SK-N-SH treated with all-trans-retinoic acid at 6 μM for 48 hours (cell line): ENCODE results near the gene KRT20.

Source experiments
- ATAC-seq: fragments of 200-7000 bp; cut with Tn5 transposase; 3 replicates; pipeline ENCODE4 v1.9.1; 2020; ENCODE audit warnings: mild to moderate bottlenecking, moderate library complexity
- ARNTL ChIP-seq: fragments of 450-650 bp; formaldehyde crosslinking; IDR thresholded peaks from 2 replicates; pipeline ENCODE4 v1.5.0; 2020; ENCODE audit warnings: low read depth, mild to moderate bottlenecking, moderate library complexity, borderline replicate concordance
- BACH2 ChIP-seq: fragments of 250-450 bp; sonication (Bioruptor Pico); IDR thresholded peaks from 2 replicates; pipeline ENCODE4 v1.9.0; 2021; ENCODE audit warnings: mild to moderate bottlenecking, borderline replicate concordance
- CREB5 ChIP-seq: fragments of 250-450 bp; sonication (Bioruptor Pico); IDR thresholded peaks from 2 replicates; pipeline ENCODE4 v1.5.1; 2020; ENCODE audit warnings: low read depth, mild to moderate bottlenecking, moderate library complexity
- CSDC2 ChIP-seq: fragments of 250-450 bp; sonication (Bioruptor Pico); IDR thresholded peaks from 2 replicates; pipeline ENCODE4 v1.5.0; 2020; ENCODE audit warnings: mild to moderate bottlenecking, moderate library complexity
- CSRNP3 ChIP-seq: fragments of 250-450 bp; sonication (Bioruptor Pico); IDR thresholded peaks from 2 replicates; pipeline ENCODE4 v1.5.1; 2021; ENCODE audit warnings: mild to moderate bottlenecking, moderate library complexity
- ESRRG ChIP-seq: fragments of 250-450 bp; sonication (Bioruptor Pico); IDR thresholded peaks from 2 replicates; pipeline ENCODE4 v1.6.1; 2021; ENCODE audit warnings: mild to moderate bottlenecking
- GLIS3 ChIP-seq: fragments of 250-450 bp; sonication (Bioruptor Pico); IDR thresholded peaks from 2 replicates; pipeline ENCODE4 v1.5.0; 2020; ENCODE audit warnings: mild to moderate bottlenecking, moderate library complexity
- ISL1 ChIP-seq: fragments of 250-450 bp; sonication (Bioruptor Pico); IDR thresholded peaks from 2 replicates; pipeline ENCODE4 v2.1.2; 2022; ENCODE audit warnings: mild to moderate bottlenecking, moderate library complexity
- OSR1 ChIP-seq: fragments of 250-450 bp; sonication (Bioruptor Pico); IDR thresholded peaks from 2 replicates; pipeline ENCODE4 v1.8.0; 2022; ENCODE audit warnings: moderate library complexity, mild to moderate bottlenecking, inconsistent platforms
- POU6F1 ChIP-seq: fragments of 250-450 bp; sonication (Bioruptor Pico); IDR thresholded peaks from 2 replicates; pipeline ENCODE4 v1.8.0; 2021; ENCODE audit warnings: low read depth, mild to moderate bottlenecking, moderate library complexity, borderline replicate concordance
- PPARA ChIP-seq: fragments of 250-450 bp; sonication (Bioruptor Pico); IDR thresholded peaks from 2 replicates; pipeline ENCODE4 v1.5.0; 2020; ENCODE audit warnings: mild to moderate bottlenecking, borderline replicate concordance
- RARB ChIP-seq: fragments of 250-450 bp; sonication (Bioruptor Pico); IDR thresholded peaks from 2 replicates; pipeline ENCODE4 v1.8.0; 2021; ENCODE audit warnings: mild to moderate bottlenecking, moderate library complexity
- SNAI2 ChIP-seq: fragments of 250-450 bp; sonication (Bioruptor Pico); IDR thresholded peaks from 2 replicates; pipeline ENCODE4 v1.5.0; 2020; ENCODE audit warnings: mild to moderate bottlenecking, moderate library complexity
- TCF4 ChIP-seq: fragments of 250-450 bp; sonication (Bioruptor Pico); IDR thresholded peaks from 2 replicates; pipeline ENCODE4 v1.8.0; 2021; ENCODE audit warnings: mild to moderate bottlenecking, moderate library complexity, borderline replicate concordance
- TOX ChIP-seq: fragments of 250-450 bp; sonication (Bioruptor Pico); IDR thresholded peaks from 2 replicates; pipeline ENCODE4 v1.8.0; 2021; ENCODE audit warnings: mild to moderate bottlenecking, moderate library complexity, borderline replicate concordance
- ZC3H10 ChIP-seq: fragments of 250-450 bp; sonication (Bioruptor Pico); IDR thresholded peaks from 2 replicates; pipeline ENCODE4 v1.5.1; 2021; ENCODE audit warnings: mild to moderate bottlenecking, moderate library complexity
- ZFP3 ChIP-seq: fragments of 250-450 bp; sonication (Bioruptor Pico); IDR thresholded peaks from 2 replicates; pipeline ENCODE4 v1.5.0; 2020; ENCODE audit warnings: mild to moderate bottlenecking, moderate library complexity
- ZFP30 ChIP-seq: fragments of 450-650 bp; formaldehyde crosslinking; IDR thresholded peaks from 2 replicates; pipeline ENCODE4 v1.5.0; 2022; ENCODE audit warnings: mild to moderate bottlenecking, moderate library complexity
- ZNF565 ChIP-seq: fragments of 450-650 bp; formaldehyde crosslinking; conservative IDR thresholded peaks from 2 replicates; pipeline ENCODE4 v1.5.0; 2020; ENCODE audit warnings: low read depth, mild to moderate bottlenecking, moderate library complexity
- ZNF8 ChIP-seq: fragments of 450-650 bp; formaldehyde crosslinking; IDR thresholded peaks from 2 replicates; pipeline ENCODE4 v1.5.0; 2020; ENCODE audit warnings: mild to moderate bottlenecking, moderate library complexity
- TF ChIP-seq, protein P1 (sequence below): fragments of 250-450 bp; sonication (Bioruptor Pico); IDR thresholded peaks from 2 replicates; pipeline ENCODE4 v1.5.0; 2020; ENCODE audit warnings: mild to moderate bottlenecking, moderate library complexity

Gene KRT20

GRCh38 chr17:40909351-40909750 is 24.3 kb upstream of the KRT20 start:
- peak; percentile 97 for ATAC-seq
- TF ChIP-seq ISL1 (CRISPR knock-in tag): 0 out of 2 replicates have a peak, but pooled peaks have one; percentile 28
- TF ChIP-seq ZNF565 (CRISPR knock-in tag): no peak

GRCh38 chr17:40906613-40907012 is 21.6 kb upstream of the KRT20 start:
- no peak for TF ChIP-seq OSR1 (CRISPR knock-in tag)
- no peak for TF ChIP-seq POU6F1 (CRISPR knock-in tag)
- TF ChIP-seq SNAI2 (CRISPR knock-in tag): no peak
- TF ChIP-seq ZNF8 (CRISPR knock-in tag): no peak
- TF ChIP-seq CSDC2 (CRISPR knock-in tag): no peak
- TF ChIP-seq GLIS3 (CRISPR knock-in tag): no peak
- TF ChIP-seq ZNF565 (CRISPR knock-in tag): no peak
- TF ChIP-seq ISL1 (CRISPR knock-in tag): no peak
- no peak for TF ChIP-seq ARNTL
- no peak for TF ChIP-seq ESRRG
- TF ChIP-seq PPARA (CRISPR knock-in tag): no peak
- no peak for TF ChIP-seq BACH2 (CRISPR knock-in tag)
- no peak for TF ChIP-seq CSRNP3 (CRISPR knock-in tag)
- TF ChIP-seq CREB5 (CRISPR knock-in tag): no peak
- no peak for TF ChIP-seq TOX
- TF ChIP-seq ZC3H10 (CRISPR knock-in tag): no peak
- TF ChIP-seq, protein P1, sequence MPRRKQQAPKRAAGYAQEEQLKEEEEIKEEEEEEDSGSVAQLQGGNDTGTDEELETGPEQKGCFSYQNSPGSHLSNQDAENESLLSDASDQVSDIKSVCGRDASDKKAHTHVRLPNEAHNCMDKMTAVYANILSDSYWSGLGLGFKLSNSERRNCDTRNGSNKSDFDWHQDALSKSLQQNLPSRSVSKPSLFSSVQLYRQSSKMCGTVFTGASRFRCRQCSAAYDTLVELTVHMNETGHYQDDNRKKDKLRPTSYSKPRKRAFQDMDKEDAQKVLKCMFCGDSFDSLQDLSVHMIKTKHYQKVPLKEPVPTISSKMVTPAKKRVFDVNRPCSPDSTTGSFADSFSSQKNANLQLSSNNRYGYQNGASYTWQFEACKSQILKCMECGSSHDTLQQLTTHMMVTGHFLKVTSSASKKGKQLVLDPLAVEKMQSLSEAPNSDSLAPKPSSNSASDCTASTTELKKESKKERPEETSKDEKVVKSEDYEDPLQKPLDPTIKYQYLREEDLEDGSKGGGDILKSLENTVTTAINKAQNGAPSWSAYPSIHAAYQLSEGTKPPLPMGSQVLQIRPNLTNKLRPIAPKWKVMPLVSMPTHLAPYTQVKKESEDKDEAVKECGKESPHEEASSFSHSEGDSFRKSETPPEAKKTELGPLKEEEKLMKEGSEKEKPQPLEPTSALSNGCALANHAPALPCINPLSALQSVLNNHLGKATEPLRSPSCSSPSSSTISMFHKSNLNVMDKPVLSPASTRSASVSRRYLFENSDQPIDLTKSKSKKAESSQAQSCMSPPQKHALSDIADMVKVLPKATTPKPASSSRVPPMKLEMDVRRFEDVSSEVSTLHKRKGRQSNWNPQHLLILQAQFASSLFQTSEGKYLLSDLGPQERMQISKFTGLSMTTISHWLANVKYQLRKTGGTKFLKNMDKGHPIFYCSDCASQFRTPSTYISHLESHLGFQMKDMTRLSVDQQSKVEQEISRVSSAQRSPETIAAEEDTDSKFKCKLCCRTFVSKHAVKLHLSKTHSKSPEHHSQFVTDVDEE: no peak
- ATAC-seq: no peak

DNA sequence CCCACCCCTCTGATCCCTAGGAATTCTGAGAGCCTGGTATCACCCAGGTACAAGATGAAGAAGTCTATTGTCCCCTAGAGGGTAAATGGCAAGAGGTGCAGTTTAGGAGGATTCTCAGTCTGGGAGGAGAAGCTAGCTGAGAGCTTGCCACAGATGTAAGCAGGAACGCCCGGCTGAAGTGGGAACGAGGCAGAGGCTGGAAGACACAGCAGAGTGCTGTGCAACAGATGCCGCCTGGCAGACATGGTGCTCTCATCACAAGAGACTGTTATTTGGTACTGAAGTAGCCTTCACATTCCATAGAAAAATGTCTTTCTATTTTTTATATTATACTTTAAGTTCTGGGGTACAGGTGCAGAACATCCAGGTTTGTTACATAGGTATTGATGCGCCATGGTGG is 20.3 kb upstream of the KRT20 start:
- TF ChIP-seq TOX (no peak), PPARA (CRISPR knock-in tag) (no peak), ARNTL (no peak), SNAI2 (CRISPR knock-in tag) (no peak), ZFP3 (CRISPR knock-in tag) (no peak)
- ATAC-seq: no peak

DNA sequence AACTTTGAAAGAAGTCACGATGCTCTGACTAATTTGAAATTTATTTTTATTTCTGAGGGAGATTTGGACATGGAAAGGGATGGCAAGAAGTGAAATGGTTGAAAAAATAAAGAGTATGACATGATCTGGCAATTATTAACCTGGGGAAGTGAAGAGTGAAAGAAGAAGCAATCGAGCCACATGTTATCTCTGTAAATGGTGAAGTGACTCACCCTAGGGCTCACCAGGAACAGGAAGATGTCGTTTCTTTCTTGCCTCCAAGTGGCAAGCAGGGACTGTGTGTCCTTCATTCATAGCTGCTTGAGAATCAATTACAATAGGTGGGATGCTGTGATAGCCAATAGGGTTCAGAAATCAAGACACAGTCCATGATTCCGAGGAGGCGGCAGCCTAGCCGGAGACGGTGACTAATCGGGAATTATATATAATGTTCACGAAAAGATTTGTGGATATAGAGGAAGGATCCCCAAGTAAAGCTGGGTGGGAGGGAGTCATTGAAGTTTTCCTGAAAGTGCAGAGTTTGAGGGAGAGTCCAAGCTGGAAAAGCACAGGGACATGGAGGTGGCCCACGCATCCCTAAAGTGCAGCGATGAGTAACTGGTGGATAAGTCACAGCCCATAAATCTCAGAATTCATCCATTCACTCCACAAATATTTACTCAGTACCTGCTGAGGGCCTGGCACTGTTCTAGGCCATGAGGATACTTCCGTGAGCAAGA is 18.2 kb upstream of the KRT20 start:
- TF ChIP-seq BACH2 (CRISPR knock-in tag): no peak
- TF ChIP-seq POU6F1 (CRISPR knock-in tag): no peak
- no peak for TF ChIP-seq ZC3H10 (CRISPR knock-in tag)
- TF ChIP-seq SNAI2 (CRISPR knock-in tag): no peak
- TF ChIP-seq CSRNP3 (CRISPR knock-in tag): no peak
- TF ChIP-seq ISL1 (CRISPR knock-in tag): no peak
- no peak for TF ChIP-seq ZFP3 (CRISPR knock-in tag)
- TF ChIP-seq OSR1 (CRISPR knock-in tag): no peak
- TF ChIP-seq ESRRG: no peak
- TF ChIP-seq TCF4 (CRISPR knock-in tag): no peak
- TF ChIP-seq ZNF565 (CRISPR knock-in tag): no peak
- TF ChIP-seq ZFP30 (CRISPR knock-in tag): no peak
- no peak for TF ChIP-seq CREB5 (CRISPR knock-in tag)
- TF ChIP-seq GLIS3 (CRISPR knock-in tag): no peak
- TF ChIP-seq RARB: no peak
- no peak for TF ChIP-seq ARNTL
- TF ChIP-seq ZNF8 (CRISPR knock-in tag): no peak
- TF ChIP-seq CSDC2 (CRISPR knock-in tag): no peak
- TF ChIP-seq TOX: no peak
- TF ChIP-seq, all 23 proteins: peak for 0
- peak; percentile 63 for ATAC-seq
